HG02884 (cell line): ENCODE measurements around the gene COQ5.
"Not testable (repeated sequence)": the region's sequence is repeated elsewhere in the genome, so short reads cannot be mapped to it uniquely, and the experiment has no call there.

Experiments
- ATAC-seq: cut with Tn5 transposase; IDR thresholded peaks from one replicate; pipeline ENCODE4 v1.9.1; 2021; ENCODE audit warnings: mild to moderate bottlenecking, moderate library complexity; ENCODE audit not compliant: unreplicated experiment

COQ5 gene

DNA sequence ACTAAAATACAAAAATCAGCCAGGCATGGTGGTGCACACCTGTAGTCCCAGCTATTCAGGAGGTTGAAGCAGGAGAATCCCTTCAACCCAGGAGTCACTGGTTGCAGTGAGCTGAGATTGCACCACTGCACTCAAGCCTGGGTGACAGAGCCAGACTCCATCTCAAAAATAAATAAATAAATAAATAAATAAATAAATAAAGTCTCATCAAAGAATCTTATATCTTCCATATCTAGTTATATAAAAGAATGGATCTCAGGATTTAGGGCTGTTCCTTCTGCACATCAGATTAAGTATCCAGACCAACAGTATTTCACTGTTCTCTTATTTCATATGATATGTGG, 1.4 kb upstream of the COQ5 start:
- ATAC-seq: not testable (repeated sequence)

GRCh38 chr12:120529641-120530417, 871 bp upstream of the COQ5 start:
- no peak for ATAC-seq

GRCh38 chr12:120522568-120522967, 6.4 kb downstream of the COQ5 start:
- ATAC-seq: no peak

GRCh38 chr12:120519324-120519723, 9.6 kb downstream of the COQ5 start:
- not testable (repeated sequence) for ATAC-seq

- ATAC-seq: no peak
These were observed 13.5 kb downstream of the COQ5 start for GRCh38 chr12:120515496-120515895.

- no peak for ATAC-seq
These were observed 15.0 kb downstream of the COQ5 start for GRCh38 chr12:120514002-120514401.

DNA sequence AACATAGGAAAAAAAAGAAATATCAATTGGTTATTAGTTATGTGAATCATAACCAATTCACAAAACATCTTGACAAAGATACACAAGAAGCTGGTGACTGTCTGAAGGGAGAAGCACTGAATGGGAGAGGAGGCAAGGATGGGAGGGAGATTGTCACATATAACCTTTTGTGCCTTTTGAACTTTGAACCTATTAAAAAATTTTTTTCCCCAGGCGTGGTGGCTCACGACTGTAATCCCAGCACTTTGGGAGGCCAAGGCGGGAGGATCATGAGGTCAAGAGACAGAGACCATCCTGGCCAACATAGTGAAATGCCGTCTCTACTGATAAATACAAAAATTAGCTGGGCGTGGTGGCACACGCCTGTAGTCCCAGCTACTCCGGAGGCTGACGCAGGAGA, 20.4 kb downstream of the COQ5 start:
- no peak for ATAC-seq

DNA sequence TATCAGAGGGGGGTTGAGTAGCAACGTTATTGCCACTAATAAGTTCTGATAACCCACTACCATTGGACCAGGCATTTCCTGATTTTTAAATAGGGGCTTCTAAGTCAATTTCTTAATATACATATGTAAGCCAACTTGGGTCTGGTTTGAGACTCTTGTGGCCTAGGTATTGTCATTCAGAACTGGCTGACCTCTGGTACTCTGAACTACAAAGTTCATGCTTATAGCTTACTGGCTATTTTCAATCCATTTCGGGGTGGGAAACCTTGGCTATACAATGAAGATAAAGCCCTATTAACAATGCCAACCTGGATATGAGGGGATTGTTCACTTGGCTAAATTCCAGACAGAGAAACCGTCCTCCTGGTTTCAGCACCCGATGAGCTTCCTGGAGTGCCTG, 24.4 kb downstream of the COQ5 start:
- ATAC-seq: no peak

- no peak for ATAC-seq
These were observed 28.4 kb downstream of the COQ5 start for GRCh38 chr12:120500581-120500980.

GRCh38 chr12:120498870-120499515, 30.0 kb downstream of the COQ5 start:
- ATAC-seq: no peak

GRCh38 chr12:120497524-120498150, 31.3 kb downstream of the COQ5 start:
- ATAC-seq: no peak

DNA sequence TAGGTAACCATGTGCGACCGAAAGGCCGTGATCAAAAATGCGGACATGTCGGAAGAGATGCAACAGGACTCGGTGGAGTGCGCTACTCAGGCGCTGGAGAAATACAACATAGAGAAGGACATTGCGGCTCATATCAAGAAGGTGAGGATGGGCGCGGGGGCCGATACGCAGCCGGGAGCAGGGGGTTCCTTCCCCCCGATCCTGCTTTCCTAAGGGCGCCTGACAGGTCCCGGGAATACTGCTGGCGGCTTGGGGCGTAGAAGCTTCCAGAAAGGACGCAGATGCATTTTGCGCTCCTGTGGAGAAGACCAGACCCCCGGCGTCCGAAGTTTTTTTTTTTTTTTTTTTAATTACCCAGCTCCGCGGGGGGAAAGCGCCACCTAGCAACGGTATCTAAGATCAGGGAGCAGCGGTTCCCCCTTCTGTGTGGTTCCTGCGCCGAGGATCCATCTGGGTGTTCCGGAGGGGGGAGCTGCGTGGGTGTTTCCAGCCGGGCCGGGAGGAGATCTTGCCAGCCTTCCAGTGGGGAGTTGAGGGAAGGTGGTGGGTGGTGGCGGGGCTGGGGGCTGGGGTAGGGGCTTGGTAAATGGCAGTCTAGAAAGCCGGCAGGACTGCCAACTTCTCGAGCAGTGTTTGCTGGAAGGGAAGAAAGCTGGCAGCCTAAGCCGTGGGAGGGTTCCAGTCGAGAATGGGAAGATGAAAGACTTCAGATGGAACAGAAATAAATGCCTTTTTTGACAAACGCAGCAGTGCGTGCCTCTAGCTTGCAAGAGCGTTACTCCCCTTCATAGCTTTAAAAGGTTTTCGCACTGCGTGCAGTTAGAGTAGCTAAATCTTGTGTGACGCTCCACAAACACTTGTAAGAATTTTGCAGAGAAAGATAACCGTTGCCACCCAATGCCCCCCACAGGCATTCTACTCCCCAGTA, 32.3 kb downstream of the COQ5 start:
- ATAC-seq: no peak

DNA sequence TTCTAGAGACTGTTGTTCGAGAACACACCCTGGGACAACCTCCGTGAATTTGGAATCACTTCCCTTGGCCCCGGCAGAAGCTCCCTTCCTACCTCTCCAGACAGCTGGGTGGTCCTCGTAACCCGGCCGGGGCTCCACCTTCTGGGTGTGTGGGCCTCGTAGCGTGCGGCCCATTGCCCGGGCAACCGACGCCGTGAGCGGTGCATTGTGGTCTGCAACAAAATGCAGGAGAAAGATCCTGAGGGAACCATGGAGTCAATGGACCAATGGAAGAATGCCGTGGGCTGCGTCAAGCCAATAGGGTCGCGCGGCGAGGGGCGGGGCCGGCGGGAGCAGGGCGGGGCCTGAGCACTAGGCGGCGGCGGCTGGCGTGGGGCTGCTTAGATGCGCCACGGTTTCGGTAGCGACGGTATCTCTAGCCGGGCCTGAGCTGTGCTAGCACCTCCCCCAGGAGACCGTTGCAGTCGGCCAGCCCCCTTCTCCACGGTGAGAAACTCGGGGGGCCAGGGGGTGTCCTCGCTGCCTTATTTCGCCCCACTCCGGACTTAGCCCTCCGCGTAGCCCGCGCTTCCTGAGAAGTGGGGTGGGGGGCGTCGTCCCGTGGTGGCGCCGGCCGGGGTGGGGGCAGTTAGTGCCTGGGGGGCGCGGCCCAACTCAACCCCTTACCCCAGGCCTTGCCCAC, 33.1 kb downstream of the COQ5 start, which contains the start of gene DYNLL1:
Gene DYNLL1, plus strand, starts transcription at position 383 of the 682 bp plus-strand sequence. CDS start 309 bp downstream, outside the sequence.
- ATAC-seq: peak; percentile 86

GRCh38 chr12:120495186-120495730, 33.7 kb downstream of the COQ5 start:
- no peak for ATAC-seq

GRCh38 chr12:120490833-120491512, 38.0 kb downstream of the COQ5 start:
- ATAC-seq: no peak

DNA sequence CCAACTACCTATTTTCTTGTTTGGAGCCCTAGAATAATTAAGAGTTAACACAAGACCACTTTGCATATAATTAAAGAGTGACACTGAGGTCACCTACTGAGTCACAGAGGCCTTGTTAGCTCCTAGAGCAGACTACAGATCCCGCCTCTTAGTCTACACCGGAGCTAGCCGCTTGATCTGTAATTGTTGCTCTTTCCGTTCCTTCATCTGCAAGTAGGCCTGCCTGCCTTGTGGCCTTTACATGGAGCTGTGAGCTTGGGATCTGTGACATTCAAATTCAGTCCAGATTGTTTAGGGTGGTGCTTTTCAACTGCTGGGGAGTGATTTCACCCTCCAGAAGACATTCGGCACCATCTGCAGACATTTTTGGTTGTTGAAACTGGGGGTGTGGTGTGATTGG, 38.6 kb downstream of the COQ5 start:
- ATAC-seq: no peak

GRCh38 chr12:120489018-120489417, 39.9 kb downstream of the COQ5 start:
- no peak for ATAC-seq

- ATAC-seq: no peak
These were observed 40.8 kb downstream of the COQ5 start for GRCh38 chr12:120488057-120488640.

GRCh38 chr12:120487552-120487951, 41.4 kb downstream of the COQ5 start:
- ATAC-seq: not testable (repeated sequence)
